GM21447 (cell line): Measurements from ENCODE around the gene ASPM.
"Not testable (repeated sequence)": the region's sequence is repeated elsewhere in the genome, so short reads cannot be mapped to it uniquely, and the experiment has no call there.

Source experiments
- ATAC-seq: cut with Tn5 transposase; IDR thresholded peaks from one replicate; pipeline ENCODE4 v1.9.1; 2021; ENCODE audit not compliant: unreplicated experiment

ASPM gene

GRCh38 chr1:197145446-197146024 is 934 bp downstream of the ASPM start:
- no peak for ATAC-seq

DNA sequence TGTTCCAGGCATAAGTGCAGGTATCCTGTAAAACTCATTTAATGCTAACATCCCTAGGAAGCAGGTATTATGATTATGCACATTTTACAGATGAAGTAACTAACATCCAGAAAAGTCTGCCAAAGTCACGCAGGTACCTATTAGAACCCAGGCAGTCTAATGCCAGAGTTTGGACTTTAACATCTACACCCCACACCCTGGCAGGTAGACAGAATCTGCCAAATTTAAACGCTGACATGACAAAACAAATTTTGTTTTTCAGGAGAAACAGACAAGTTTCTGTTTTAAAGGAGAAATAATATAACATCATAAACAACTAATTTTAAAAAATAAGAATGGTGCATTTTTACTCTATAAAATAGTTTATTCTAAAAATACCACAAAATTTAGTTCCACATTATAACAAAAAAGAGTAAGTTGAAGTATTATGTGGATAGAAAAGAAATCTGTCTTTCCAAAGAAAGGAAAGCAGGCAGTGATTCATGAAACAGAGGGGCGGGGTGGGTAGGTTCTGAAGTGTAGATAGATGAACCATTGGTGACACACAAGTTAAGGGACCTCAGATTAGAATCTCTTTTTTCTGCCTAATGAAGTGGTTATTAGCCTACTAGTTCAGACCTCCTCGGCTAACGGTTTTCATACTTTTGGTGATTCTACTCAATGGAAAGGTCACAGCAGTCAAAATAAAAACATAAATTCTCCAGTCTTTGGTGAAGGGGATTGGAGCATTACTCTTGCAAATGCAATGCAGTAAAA is 1.7 kb downstream of the ASPM start:
- ATAC-seq, result no peak

DNA sequence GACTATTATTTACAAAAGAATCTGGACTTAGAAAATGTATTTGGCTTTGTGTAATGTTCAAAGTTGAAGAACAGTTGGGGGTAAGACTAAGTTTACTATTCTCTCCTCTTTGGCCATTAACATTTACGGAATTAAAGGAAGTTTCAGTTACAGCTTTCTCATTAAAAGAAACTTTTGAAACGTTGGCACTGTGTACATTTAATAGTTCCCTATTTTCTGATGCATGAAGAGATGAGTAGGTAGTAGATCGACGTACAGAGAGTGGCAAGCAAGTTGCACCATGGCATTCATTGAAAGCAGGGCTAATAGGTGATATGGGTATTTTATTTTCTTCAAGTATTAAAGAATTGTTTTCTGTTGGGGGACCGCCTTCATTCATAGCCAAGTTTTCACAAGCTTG is 3.2 kb downstream of the ASPM start:
- ATAC-seq, result no peak

GRCh38 chr1:197141575-197141974 is 4.9 kb downstream of the ASPM start:
- ATAC-seq, result no peak

- ATAC-seq, result no peak
Observed at GRCh38 chr1:197140121-197140520, 6.3 kb downstream of the ASPM start.

DNA sequence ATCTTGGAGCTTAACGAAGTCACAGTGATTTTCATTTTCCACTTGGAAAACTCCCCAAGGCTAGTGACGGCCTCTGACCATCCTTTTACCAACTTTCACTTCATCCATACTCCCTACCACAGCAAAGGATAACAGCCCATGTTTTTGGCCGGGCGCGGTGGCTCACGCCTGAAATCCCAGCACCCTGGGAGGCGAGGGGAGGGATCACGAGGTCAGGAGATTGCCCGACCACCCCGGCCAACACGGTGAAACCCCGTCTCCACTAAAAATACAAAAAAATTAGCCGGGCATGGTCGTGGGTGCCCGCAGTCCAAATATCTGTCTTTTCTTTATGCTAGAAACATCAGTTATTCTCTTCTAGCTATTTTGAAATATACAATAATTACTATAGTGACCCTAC is 7.3 kb downstream of the ASPM start:
- no peak for ATAC-seq

- ATAC-seq, result no peak
Observed at GRCh38 chr1:197137322-197137721, 9.1 kb downstream of the ASPM start.

DNA sequence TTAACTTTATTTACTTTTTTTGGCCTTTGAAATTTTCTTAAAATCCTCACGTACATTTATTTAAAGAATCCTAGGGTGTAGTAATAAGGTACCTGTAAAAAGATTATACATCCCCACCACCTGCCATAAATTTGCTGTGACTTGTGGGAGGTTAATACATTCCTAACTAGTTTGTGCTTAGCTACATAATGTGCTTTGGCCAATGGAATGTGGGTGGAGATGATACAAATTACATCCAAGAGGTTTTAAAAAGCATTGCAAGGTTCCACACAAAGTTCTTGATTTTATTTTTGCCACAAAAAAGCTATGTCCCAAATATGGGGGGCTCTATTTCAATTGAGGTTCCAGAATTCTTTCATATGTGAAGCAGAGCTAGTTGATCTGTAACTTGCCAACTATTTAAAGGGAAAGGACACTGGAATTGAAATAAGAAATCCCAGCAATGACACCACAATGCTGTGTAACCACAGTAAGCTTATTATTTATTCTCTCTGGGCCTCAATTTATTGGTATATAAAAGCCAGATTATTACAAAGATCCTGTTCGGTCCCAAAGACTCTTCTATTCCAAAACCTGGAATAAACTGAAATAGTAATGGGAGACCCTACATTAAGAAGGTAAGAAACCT is 15.7 kb downstream of the ASPM start:
- no peak for ATAC-seq

- no peak for ATAC-seq
Observed at GRCh38 chr1:197129698-197130097, 16.8 kb downstream of the ASPM start.

- no peak for ATAC-seq
Observed at GRCh38 chr1:197127246-197127912, 19.1 kb downstream of the ASPM start.

DNA sequence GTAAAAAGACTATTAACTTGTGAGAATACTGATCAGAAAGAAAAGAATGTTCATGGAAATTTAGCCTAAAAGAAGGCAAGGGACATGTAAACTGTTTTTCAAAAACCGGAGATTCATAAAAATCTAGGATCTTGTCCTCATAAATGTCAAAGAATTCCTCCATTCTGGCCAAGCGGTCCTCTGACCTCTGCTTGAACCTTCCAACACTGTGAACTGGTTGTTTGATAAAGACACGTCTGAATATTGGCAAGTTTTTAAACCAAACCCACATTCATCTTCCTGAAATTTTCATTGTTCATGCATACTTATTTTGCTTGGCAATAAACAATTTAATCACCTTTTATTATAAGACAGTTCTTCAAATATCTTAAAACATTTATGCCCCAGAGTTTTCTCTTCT is 19.8 kb downstream of the ASPM start:
- ATAC-seq, result no peak

DNA sequence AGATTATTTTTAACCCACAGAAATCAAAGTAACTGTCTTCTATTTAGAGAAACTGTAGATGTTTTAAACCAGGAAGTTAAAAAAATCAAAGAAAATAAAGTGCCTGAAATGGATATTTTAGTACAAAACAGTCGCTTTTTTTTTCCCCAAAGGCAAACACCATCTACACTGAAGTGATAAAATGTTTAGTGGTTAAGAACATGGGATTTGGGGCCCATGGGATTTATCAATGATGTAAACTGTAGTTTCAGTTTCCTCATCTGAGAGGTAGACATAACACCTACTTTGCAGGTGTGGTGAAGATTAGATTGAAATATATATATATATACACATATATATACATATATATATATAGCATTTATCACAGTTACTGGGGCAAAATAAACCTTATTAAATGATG is 22.1 kb downstream of the ASPM start:
- ATAC-seq, result no peak

DNA sequence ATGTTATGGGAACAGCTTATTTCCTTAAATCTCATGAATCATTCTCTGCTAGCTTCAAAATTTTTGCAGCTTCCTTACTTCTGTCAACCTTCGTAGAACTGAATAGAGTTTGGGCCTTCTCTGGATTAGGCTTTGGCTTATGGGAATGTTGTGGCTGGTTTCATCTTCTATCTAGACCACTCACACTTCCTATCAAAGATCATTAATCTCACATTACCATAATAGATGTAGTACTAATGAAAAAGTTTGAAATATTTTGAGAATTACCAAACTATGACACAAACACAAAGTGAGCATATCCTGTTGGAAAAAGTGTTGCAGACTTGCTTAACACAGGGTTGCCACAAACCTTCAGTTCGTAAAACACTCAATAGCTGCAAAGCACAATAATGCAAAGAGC is 30.3 kb downstream of the ASPM start:
- ATAC-seq, result no peak

- ATAC-seq, result no peak
Observed at GRCh38 chr1:197106869-197107268, 39.6 kb downstream of the ASPM start.

- no peak for ATAC-seq
Observed at GRCh38 chr1:197103300-197103699, 43.2 kb downstream of the ASPM start.

GRCh38 chr1:197101978-197102377 is 44.5 kb downstream of the ASPM start:
- ATAC-seq, result no peak

- ATAC-seq, result no peak
Observed at GRCh38 chr1:197100677-197101076, 45.8 kb downstream of the ASPM start.

DNA sequence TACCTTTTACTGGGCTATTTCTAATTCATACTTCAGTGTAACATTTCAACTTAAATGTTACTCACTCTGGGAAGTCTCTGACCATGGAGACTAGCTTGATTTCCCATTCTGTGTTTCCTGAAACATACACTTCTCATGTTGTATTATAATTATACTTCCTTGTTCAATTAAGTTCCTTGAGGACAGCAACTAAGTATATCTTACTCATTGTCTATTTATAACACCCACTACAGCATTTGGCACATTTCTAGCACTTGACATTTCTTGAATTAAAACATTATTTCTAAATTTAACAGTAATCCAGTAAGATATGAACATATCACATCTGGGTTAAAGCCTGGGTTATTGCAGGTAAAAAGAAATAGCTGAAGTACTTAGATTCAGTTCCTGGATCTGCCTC is 47.0 kb downstream of the ASPM start:
- no peak for ATAC-seq

DNA sequence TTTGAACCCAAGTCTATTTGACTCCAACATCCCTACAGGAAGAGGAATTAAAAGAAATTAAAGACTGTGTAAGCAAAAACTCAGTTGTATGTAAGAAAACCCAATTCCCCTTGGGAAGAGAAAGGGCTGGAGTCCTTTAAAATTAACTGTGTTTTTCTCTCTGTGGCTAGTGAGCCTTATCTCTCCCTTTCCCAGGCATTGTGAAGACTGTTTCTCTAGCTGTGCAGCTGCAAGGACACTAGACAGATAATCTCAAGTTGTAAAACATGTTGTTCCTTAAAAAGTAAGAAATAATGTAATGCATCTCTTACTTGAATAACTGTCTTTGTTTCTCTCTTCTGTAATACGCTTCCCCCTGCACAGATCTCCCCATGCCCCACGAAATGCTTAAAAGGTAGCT is 49.5 kb downstream of the ASPM start:
- not testable (repeated sequence) for ATAC-seq

DNA sequence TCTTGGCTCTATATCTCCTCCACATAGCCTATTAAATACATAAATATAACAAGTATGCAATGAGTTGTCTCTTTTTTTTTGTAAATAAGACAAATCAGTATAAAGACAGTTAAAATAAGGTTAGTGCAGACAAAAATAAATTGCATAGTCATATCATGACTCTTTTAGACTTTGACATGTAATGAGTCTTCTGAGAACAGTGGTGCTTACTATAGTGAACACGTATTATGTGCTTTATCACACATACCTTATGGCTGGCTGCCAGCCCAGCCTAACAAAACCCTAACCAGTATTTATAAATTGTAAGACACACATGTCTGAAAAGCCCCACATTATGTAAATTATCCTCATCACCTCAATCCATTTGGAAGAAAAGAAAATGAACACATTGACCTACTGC is 50.3 kb downstream of the ASPM start:
- ATAC-seq, result no peak

DNA sequence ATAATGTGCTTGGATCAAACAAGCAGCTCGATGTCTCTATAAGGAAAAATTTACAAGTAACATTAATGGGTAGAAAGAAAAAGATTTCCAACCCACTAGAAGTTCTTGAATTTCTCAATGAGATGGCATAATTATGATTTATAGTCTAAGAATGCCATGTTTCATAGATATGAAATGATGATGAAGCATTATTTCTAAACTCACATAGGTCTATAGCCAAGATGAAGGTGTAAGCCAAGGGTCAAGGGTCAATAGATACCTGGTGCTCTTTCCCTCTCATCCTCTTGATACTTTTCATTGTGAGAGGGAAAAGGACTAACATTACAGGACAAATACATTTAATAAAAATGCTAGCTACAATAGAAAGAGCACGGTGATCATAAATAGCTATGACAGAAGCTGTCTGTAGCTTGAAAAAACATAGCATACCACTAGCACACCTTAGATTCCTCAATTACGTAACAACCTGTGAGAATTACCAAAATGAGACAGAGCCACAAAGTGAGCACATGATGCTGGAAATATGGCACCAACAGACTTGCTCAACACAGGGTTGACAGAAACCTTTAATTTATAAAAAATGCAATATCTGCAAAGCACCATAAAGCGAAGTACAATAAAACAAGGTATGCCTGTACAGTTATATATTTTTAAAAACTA is 53.1 kb downstream of the ASPM start:
- ATAC-seq, result no peak
